ENCODE results near the gene TMEM171.

DNA sequence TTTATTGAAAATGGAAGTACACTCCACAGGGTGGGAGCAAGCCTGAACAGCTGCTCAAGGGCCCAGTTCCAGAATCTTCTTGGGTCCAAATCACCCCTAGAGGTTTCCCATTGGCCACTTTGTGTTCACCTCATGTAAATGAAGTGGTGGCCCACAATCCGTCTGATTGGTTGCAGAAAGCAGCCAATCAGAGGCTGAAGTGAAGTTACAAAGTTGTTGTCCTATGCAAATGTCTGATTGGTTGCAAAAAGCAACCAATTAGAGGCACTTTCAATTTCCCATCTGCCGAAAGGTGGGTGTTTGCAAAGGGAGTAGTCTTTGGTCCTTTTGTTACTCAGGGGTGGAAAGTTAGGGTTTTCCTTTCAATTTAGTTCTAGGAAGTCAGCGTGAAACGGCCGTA lies 8.8 kb downstream of the TMEM171 start:
- TF ChIP-seq, protein P1, sequence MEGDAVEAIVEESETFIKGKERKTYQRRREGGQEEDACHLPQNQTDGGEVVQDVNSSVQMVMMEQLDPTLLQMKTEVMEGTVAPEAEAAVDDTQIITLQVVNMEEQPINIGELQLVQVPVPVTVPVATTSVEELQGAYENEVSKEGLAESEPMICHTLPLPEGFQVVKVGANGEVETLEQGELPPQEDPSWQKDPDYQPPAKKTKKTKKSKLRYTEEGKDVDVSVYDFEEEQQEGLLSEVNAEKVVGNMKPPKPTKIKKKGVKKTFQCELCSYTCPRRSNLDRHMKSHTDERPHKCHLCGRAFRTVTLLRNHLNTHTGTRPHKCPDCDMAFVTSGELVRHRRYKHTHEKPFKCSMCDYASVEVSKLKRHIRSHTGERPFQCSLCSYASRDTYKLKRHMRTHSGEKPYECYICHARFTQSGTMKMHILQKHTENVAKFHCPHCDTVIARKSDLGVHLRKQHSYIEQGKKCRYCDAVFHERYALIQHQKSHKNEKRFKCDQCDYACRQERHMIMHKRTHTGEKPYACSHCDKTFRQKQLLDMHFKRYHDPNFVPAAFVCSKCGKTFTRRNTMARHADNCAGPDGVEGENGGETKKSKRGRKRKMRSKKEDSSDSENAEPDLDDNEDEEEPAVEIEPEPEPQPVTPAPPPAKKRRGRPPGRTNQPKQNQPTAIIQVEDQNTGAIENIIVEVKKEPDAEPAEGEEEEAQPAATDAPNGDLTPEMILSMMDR (IDR thresholded peaks at IDR 0.05): no peak
- no peak for TF ChIP-seq EZH2 (IDR thresholded peaks at IDR 0.05)

All from neural progenitor cell (in vitro differentiated cells).